HG03460 (cell line): ENCODE data around the gene CBLN3.

ENCODE experiments used
- ATAC-seq: cut with Tn5 transposase; IDR thresholded peaks from one replicate; pipeline ENCODE4 v1.9.1; 2021; ENCODE audit not compliant: unreplicated experiment

Gene CBLN3

GRCh38 chr14:24426912-24427536 lies 2.4 kb downstream of the CBLN3 start:
- ATAC-seq: no peak

GRCh38 chr14:24426150-24426911 lies 3.1 kb downstream of the CBLN3 start:
- ATAC-seq: no peak

GRCh38 chr14:24425704-24426103 lies 3.8 kb downstream of the CBLN3 start:
- ATAC-seq: no peak

- no peak for ATAC-seq
Observed at GRCh38 chr14:24422694-24423601, 6.5 kb downstream of the CBLN3 start.

GRCh38 chr14:24422261-24422660 lies 7.2 kb downstream of the CBLN3 start:
- no peak for ATAC-seq

GRCh38 chr14:24418492-24418873 lies 11.0 kb downstream of the CBLN3 start:
- no peak for ATAC-seq

GRCh38 chr14:24417832-24418491 lies 11.5 kb downstream of the CBLN3 start:
- ATAC-seq: no peak

GRCh38 chr14:24416932-24417619 lies 12.4 kb downstream of the CBLN3 start:
- ATAC-seq: no peak

GRCh38 chr14:24416254-24416931 lies 13.1 kb downstream of the CBLN3 start:
- ATAC-seq: no peak

- ATAC-seq: no peak
Observed at GRCh38 chr14:24415421-24416253, 13.8 kb downstream of the CBLN3 start.

- no peak for ATAC-seq
Observed at GRCh38 chr14:24414732-24415420, 14.6 kb downstream of the CBLN3 start.

- no peak for ATAC-seq
Observed at GRCh38 chr14:24414077-24414476, 15.4 kb downstream of the CBLN3 start.

GRCh38 chr14:24411443-24412389 lies 17.8 kb downstream of the CBLN3 start:
- peak; percentile 50 for ATAC-seq

- ATAC-seq: no peak
Observed at GRCh38 chr14:24409956-24410355, 19.5 kb downstream of the CBLN3 start.

GRCh38 chr14:24409192-24409591 lies 20.3 kb downstream of the CBLN3 start:
- no peak for ATAC-seq

GRCh38 chr14:24408764-24409163 lies 20.7 kb downstream of the CBLN3 start:
- no peak for ATAC-seq

GRCh38 chr14:24407608-24408325 lies 21.7 kb downstream of the CBLN3 start:
- no peak for ATAC-seq
